Nephron (organoid): ENCODE data around the gene COA3.
A peak's percentile ranks its signal among the peaks of the same experiment; 100 is the strongest.

Experiments
- H3K27ac Mint-ChIP-seq, 3 experiments: 2 replicates each; pipeline ENCODE4 v1.8.0; 2020; ENCODE audit warnings: mixed read lengths in 3 of 3, mild to moderate bottlenecking in 2 of 3, moderate library complexity in 1 of 3
- H3K27me3 Mint-ChIP-seq: 2 replicates; pipeline ENCODE4 v1.8.0; 2021; ENCODE audit warnings: low read depth, mild to moderate bottlenecking, moderate library complexity, mixed read lengths
- H3K36me3 Mint-ChIP-seq: 2 replicates; pipeline ENCODE4 v1.8.0; 2020; ENCODE audit warnings: low read depth, mixed read lengths
- H3K4me1 Mint-ChIP-seq: 2 replicates; pipeline ENCODE4 v1.8.0; 2020; ENCODE audit warnings: mixed read lengths
- H3K4me3 Mint-ChIP-seq, 3 experiments: 2 replicates each; pipeline ENCODE4 v1.8.0; 2020; ENCODE audit warnings: mild to moderate bottlenecking in 3 of 3, mixed read lengths in 3 of 3, moderate library complexity in 2 of 3
- H3K9me3 Mint-ChIP-seq: 2 replicates; pipeline ENCODE4 v1.8.0; 2020; ENCODE audit warnings: mixed read lengths
- TF ChIP-seq, protein P1 (sequence below), 3 experiments: fragments of 200-600 bp; sonication (generic); IDR thresholded peaks; one replicate each; pipeline ENCODE4 v1.5.0; 2021; ENCODE audit warnings: antibody characterized with exemption in 3 of 3; ENCODE audit not compliant: unreplicated experiment in 3 of 3

Gene COA3

DNA sequence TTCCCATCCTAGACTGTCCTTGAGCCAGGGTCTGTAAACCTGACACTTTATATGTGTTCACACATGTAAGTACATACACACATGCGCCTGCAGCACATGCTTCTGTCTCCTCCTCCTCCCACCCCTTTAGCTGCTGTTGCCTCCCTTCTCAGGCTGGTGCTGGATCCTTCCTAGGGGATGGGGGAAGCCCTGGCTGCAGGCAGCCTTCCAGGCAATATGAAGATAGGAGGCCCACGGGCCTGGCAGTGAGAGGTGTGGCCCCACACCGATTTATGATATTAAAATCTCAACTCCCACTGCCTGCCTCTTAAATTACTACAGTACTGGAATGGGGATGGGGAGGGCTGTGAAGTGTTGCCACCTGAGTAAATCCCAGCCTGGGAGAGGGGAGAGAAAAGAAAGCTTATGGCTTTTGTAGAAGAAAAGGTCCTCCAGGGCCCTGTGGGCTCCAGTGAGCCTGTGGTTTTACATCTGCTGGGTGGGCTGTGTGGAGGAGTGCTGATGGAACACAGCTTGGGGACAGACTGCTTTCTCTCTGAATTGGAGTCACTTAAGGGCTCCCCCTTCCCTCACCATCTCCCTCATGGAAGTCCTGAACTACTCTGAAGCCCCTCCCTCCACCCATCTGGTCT, 19.1 kb downstream of the COA3 start:
- Mint-ChIP-seq H3K27ac (peak overlapping the region; percentile 28 to 84 (median 67)), H3K9me3 (no peaks in the 10 kb centered on the region)
- TF ChIP-seq, protein P1, sequence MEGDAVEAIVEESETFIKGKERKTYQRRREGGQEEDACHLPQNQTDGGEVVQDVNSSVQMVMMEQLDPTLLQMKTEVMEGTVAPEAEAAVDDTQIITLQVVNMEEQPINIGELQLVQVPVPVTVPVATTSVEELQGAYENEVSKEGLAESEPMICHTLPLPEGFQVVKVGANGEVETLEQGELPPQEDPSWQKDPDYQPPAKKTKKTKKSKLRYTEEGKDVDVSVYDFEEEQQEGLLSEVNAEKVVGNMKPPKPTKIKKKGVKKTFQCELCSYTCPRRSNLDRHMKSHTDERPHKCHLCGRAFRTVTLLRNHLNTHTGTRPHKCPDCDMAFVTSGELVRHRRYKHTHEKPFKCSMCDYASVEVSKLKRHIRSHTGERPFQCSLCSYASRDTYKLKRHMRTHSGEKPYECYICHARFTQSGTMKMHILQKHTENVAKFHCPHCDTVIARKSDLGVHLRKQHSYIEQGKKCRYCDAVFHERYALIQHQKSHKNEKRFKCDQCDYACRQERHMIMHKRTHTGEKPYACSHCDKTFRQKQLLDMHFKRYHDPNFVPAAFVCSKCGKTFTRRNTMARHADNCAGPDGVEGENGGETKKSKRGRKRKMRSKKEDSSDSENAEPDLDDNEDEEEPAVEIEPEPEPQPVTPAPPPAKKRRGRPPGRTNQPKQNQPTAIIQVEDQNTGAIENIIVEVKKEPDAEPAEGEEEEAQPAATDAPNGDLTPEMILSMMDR (IDR thresholded peaks at IDR 0.05; ENCODE audit: unreplicated experiment in 3 of 3) = no peak

GRCh38 chr17:42778570-42778969, 19.9 kb downstream of the COA3 start:
- Mint-ChIP-seq H3K9me3 (no peaks in the 10 kb centered on the region), H3K4me3 (peak overlapping the region; percentile 39 to 46 (median 40))

More for the DNA sequence above, 19.1 kb downstream of the COA3 start:
- peak overlapping the region; percentile 69 to 82 (median 81) for H3K4me3 Mint-ChIP-seq
- H3K4me1 Mint-ChIP-seq = peaks cover 15% of the 10 kb centered on the region
- H3K27me3 Mint-ChIP-seq = peaks cover 37% of the 10 kb centered on the region
- peaks cover 25% of the 10 kb centered on the region for H3K36me3 Mint-ChIP-seq

GRCh38 chr17:42775534-42776098, 22.9 kb downstream of the COA3 start:
- peaks cover 9% of the 10 kb centered on the region for H3K27me3 Mint-ChIP-seq

More at GRCh38 chr17:42778570-42778969, 19.9 kb downstream of the COA3 start:
- peaks cover 14% of the 10 kb centered on the region for H3K4me1 Mint-ChIP-seq
- TF ChIP-seq, protein P1 (IDR thresholded peaks at IDR 0.05; ENCODE audit: unreplicated experiment in 3 of 3) = no peak
- peaks cover 25% of the 10 kb centered on the region for H3K36me3 Mint-ChIP-seq
- peak overlapping the region in 1 of 3 experiments; percentile 84 for H3K27ac Mint-ChIP-seq
- H3K27me3 Mint-ChIP-seq = peaks cover 35% of the 10 kb centered on the region

GRCh38 chr17:42774066-42774745, 24.3 kb downstream of the COA3 start:
- H3K36me3 Mint-ChIP-seq = peaks cover 22% of the 10 kb centered on the region
- H3K27me3 Mint-ChIP-seq = no peaks in the 10 kb centered on the region
- H3K27ac Mint-ChIP-seq = peak overlapping the region; percentile 92 to 98 (median 98)
- no peaks in the 10 kb centered on the region for H3K9me3 Mint-ChIP-seq
- H3K4me1 Mint-ChIP-seq = peaks cover 14% of the 10 kb centered on the region
- TF ChIP-seq, protein P1 (IDR thresholded peaks at IDR 0.05; ENCODE audit: unreplicated experiment in 3 of 3) = no peak
- H3K4me3 Mint-ChIP-seq = peak overlapping the region; percentile 99 to 100 (median 99)

More at GRCh38 chr17:42775534-42776098, 22.9 kb downstream of the COA3 start:
- Mint-ChIP-seq H3K4me3 (peak overlapping the region; percentile 99 to 100 (median 99)), H3K36me3 (peaks cover 25% of the 10 kb centered on the region), H3K4me1 (peaks cover 21% of the 10 kb centered on the region), H3K27ac (no peak overlapping the region), H3K9me3 (no peaks in the 10 kb centered on the region)
- TF ChIP-seq, protein P1 (IDR thresholded peaks at IDR 0.05; ENCODE audit: unreplicated experiment in 3 of 3) = no peak

- TF ChIP-seq, protein P1 (IDR thresholded peaks at IDR 0.05; ENCODE audit: unreplicated experiment in 3 of 3) = peak in 1 of 3 experiments; percentile 21
- H3K27me3 Mint-ChIP-seq = no peaks in the 10 kb centered on the region
- peak within 1 kb of the TSS; percentile 99 to 100 (median 99) for H3K4me3 Mint-ChIP-seq
- peak within 1 kb of the TSS; percentile 92 to 98 (median 98) for H3K27ac Mint-ChIP-seq
- peaks cover 12% of the 10 kb centered on the region for H3K4me1 Mint-ChIP-seq
- no peaks in the 10 kb centered on the region for H3K9me3 Mint-ChIP-seq
- peaks cover 15% of the 10 kb centered on the region for H3K36me3 Mint-ChIP-seq
These were observed 25.0 kb downstream of the COA3 start, which contains the start of gene VPS25 for GRCh38 chr17:42773290-42774035. Gene VPS25, plus strand, starts transcription at chr17:42773449. Its CDS starts 27 bp downstream, at chr17:42773476.
